ENCODE data around the gene FAM53B.

Gene FAM53B

DNA sequence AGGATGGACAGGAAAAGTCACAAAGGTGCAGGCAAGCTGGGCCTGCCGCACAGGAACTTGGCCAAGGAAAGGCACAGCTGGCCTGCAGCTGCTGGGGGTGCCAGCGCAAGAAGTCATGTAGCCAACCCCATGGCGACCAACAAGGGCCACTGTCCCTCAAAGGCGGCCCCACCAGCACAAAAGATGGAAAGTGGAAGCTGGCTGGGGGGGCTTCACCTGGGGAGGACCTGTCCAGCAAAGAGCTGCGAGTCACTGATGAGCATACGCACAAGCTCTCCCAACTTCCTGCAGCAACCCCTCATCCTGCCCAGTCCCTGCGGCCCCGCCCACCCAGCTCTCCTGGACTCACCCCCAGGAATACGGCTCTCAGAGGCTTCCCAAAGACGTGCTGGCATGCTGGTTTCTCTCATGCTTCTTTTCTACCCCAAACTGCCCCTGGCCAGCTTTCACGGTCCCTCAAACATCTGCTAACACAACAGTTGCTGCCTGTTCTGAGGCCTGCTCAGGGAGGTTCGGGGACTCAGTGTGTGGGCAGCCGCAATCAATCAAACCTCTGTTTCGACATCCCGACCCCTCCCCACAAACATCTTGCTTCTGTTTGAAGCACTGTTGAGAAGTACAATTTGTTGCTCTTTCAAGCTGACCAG is 67.6 kb downstream of the FAM53B start:
- DNase-seq: no peak

DNA sequence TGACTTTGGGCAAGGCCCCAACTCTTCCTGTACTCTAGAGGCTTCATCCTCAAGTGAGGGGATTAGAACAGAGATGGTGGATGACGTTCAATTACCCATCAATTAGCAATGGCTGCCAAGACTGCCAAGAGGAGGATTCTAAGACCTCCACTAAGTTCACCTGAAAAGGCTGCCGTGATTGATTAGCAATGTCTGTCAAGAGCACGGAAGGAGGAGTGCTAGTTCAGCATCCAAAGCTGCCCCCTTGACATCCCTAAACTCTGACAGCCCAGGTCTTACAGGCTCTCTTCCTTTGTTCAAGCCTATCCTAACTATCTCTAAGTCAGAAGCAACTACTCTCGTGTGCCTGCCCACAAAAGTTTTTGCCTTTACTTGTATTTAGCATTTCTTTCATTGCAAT is 68.4 kb downstream of the FAM53B start:
- no peak for DNase-seq

DNA sequence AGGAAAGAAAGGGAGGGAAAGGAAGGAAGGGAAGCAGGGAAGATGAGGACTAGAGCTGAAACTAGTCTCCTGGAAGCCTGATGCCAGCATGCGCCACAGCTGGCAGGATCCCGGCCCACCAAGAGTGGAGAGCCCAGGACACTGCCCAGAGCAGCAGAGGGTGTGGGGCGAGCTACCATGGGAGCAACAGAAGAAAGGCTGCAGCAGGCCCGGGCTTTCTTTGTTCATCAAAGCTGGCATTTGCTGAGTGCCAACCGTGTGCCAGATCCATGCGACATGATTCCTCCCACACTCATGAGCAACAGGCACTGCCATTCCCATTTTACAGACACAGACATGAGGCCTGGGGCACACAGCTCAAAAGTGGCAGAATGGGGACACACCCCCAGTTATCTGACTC is 68.9 kb downstream of the FAM53B start:
- DNase-seq: no peak

DNA sequence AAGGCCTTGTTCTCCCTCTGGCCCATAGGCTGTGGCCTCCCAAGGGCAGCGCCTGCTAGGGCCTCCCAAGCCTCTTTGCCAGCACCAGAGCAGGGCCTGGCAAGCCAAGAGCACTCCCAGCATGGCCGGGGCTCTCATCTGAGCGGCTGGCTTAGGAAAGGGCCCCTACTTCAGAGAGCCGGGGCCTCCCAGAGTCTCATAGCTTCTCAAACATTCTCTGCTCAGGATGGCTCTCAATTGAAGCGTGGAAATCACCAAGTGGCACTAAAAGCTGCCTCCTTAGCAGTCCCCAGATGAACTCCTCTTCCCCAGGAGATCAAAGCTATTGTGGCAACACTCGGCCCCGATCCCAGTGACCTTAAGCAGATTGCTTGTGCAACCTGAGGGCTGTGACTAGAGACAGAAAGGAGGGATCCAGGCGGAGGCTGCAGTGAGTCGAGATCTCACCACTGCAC is 69.4 kb downstream of the FAM53B start:
- DNase-seq: no peak

GRCh38 chr10:124672181-124672638 is 72.0 kb downstream of the FAM53B start:
- DNase-seq: no peak

DNA sequence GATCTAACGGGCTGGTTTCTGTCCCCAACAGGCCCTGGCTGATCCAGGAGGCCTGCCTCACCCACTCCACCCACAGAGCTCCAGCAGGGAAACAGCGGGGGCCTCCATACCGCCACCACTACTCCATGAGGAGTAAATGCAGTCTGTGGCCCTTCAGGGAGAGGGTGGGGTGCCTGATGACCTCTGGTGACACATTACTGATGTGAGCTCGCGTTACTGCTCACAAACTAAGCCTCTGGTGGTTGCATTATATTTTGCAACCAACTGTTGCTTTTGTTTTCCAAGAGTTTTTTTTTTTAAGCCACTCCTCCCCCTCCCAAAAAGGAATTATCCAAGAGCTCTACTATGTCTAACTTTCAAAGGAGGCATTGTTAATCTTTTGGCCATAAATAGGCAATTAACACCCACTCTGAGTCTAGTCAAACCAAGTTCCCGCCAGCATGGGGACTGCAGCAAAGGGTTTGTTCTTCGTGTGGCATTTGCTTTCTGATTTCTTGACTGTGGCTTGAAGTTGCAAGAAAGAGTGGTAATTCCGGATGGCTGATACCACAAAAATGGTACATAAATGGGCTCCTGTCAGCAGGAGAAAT is 72.6 kb downstream of the FAM53B start:
- no peak for DNase-seq

DNA sequence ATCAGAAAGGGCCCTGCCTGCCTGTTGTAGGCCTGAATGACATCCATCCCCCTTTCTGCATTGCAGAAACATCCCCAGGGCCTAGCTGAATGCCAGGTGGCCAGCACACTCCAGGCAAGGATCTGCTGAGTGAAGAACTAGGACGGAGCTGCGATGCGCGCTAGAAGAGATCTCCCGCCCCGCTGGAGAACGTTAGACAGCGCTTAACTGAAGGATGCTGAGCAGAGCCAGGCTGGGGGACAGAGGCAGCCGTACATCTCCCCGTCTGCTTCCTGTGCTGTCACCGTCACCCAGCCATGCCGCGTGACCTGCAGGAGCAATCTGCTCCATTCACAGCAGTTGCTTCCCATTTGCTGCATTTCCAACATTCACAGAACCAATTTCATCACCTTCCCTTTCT is 73.3 kb downstream of the FAM53B start:
- DNase-seq: no peak

DNA sequence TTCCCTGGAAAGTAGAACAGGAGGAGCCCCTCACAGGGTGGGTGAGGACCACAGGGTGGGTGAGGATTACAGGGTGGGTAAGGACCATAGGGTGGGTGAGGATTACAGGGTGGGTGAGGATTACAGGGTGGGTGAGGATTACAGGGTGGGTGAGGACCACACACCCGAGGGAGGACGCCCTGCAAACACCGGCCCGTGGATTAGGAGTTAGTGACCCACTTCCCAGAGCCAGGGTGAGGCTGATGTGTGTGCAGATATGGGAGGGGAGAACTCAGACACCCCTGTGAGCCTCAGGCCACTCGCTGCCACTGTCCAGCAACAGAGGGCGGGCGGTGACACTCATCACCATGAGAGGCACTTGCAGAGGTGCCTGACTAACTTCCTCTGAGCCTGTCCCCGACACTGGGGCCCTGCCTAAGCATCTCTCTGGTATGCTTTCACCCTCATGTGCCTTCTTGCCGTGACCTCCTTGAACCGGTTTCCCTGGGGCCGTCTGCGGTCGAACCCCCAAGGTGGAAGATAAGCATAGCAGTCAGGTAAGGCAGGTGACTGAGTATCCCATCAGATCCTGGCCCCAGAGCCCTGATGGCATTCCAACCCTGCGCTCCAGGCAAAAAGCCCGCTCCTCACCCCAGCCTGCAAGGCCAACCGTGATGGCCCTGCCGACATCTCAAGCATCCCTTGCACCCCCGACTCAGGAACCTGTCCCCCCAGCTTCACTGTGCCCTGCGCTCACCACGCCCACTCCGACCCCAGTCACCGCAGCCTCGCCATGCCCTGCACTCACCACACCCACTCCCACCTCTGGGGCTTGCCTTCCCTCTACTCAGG is 74.1 kb downstream of the FAM53B start:
- no peak for DNase-seq

DNA sequence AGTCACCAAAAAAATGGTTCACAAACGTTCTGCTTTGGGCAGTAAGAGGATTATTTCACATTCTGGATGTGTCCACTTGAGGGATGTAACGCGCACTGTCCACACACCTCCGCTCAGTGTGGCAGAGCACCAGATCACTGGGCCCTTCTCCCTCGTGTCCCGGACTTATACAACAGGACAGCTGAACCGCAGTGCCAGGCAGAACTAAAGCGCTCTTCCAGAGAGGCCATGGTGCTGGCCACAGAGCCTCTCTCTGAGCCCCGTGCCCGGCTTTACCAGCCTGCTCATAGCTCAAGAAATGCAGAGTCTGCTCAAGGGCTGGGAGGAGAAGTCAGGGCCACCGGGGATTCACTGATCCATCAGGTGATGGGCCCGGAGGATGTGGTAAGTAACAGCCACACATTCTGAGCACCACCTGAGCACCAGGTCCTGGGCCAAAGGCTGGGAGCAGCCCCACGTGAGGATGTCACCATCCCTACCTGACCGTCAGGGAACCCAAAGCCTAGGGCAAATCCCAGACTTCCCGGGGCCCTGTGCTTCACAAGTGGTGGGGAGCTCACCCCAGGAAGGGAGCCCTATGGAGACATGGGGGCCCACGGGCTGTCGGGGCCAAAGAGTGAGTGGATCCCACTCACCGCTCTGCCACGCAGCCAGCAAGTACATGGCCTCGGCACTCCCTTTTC is 74.9 kb downstream of the FAM53B start:
- DNase-seq: no peak

DNA sequence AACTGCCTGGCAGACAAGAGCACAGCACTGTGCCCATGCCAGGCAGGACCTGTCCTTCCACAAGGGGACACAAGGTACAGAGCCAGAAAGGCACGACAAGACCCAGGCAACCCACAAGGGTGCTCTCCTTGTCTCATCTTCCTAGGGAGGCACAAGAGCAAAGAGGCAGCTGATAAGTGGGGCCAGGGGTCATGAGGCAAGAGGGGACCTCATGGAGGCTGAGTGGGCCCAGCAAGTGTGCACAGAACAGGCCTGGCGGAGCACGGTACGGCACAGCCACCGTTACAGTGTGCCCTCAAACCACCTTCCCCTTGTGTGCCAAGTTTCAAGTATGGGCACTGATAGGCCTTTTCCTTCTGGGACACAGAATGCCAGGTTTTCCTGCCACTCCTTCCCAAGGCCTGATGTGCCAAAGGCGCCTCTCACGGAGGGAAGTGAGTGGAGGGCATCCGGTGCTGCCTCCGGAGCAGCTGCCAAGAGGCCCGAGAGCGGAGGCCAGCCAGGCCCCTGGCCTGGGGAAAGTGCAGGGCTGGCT is 75.6 kb downstream of the FAM53B start:
- DNase-seq: no peak

DNA sequence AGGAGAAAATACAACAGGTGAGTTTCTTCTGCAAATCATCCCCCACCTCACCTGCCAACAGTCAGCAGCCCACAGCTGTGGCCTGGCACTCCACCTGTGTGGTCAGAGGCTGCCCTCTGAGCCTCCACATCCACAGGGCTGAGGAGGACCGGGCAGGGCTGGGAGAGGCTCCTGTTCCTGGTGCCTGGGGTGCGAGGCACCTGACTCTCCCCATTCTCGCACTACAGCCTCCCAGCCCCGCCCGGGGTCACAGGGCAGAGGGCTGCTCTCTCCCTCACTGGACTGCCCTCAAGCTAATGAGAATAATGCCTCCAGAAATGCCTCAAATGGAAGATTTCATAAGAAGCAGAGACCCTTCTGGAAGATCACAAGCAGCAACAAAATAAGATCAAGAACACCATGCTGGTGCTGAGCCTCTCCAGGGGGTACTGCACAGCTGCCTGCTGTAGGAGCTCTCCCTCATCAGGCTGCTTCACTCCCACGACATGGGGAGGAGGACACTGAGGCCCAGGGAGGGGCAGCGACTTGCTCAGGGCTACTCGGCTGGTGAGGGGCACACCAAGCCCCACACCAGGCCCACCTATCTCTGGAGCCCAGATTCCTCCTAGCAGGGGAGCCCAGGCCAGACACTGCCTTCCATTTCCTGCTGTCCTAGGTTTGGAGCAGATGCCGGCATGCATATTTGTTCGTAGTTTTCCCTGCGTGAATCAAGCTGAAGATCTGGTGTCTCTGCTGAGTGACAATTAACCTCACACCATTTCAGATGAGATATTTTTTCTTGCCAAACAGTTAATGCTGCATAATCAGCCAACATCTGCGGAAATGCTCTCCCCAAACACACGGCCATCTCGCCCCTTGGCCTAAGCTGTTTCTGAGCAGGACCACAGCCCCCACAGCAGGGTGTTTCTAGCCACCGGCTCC is 76.5 kb downstream of the FAM53B start:
- no peak for DNase-seq

DNA sequence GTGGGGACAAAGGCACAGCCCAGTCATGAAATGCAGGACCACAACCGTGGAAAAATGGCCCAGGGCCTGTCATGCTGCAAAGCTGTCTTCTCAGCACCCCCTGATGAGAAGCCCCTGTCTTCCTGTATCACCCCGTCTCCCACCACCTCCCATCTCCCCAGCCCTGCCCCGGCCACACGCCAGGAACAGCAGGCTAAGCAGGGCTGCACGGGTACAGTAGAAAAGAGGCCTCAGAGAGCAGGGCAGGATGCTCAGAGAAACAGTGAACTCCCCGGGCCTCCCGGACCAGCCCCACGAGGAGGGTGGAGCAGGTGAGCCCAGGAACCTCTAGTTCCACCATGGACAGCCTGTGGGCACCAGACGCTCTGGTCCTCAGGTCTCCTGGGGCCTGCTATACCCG is 77.7 kb downstream of the FAM53B start:
- no peak for DNase-seq

GRCh38 chr10:124665980-124666379 is 78.2 kb downstream of the FAM53B start:
- no peak for DNase-seq

DNA sequence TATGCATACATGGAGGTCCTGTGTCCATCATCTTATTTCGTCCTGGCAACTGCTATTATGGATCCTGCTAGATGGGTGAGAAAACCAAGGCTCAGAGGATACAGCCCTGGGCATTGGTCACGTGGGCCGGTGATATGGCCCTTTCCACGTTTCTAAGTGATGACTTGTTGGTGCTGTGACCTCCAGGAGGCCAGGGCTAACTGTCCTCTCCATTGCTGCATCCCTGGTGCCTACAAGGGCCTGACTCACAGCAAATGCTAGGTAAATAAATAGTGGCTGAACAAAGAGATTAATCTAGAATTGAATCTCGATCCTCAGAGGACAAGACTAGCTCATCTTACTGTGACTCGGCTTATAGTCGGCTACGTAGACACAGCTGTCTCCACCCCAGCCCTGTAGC is 78.6 kb downstream of the FAM53B start:
- DNase-seq: no peak

GRCh38 chr10:124665091-124665490 is 79.1 kb downstream of the FAM53B start:
- no peak for DNase-seq

DNA sequence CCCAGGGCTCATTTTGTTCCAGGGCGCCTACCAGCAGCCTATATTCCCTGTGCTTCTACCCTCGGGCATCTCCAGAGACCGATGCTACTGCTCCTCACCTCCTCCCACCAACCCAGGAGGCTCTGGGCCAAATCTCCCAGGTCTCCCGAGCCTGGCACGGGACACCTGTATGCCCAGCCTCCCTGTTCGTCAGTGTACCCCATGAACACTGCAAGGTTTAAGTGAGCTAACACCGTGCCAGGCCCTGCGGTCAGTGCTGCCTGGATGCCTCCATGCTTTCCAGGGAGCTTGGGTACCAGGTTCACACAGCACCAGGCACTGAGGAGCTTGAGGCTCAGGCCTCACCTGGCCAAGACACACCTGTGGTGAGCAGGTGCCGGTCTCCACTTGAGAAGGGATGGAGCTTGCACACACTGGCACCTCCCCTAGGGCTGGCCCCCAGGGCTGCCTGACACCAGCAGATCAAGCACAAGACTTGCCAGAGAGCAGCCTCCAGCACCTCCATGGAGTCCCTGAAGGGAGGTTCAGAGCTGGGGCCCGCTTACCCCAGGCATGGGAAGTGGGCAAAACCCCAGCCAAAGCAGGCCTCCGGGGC is 80.3 kb downstream of the FAM53B start:
- no peak for DNase-seq

DNA sequence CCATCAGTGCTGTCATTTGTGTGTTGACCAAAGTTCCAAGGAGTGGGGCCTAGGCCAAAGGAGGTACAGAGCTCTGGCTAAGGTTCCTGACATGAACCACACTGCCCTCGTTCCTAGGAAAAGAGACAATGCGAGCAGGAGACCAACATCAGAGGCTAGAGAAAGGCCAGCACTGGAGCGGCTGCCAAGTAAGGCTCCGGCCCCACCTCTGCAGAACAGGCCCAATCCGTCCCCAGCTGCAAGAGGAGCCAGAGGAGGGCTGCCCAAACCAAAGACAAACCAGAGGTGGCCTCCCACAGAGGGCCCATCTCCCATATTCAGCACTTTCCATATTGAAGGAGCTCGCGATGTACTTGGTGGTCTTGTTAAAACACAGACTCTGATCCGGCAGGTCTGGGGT is 81.0 kb downstream of the FAM53B start:
- no peak for DNase-seq

- no peak for DNase-seq
Measured at GRCh38 chr10:124661660-124662180, 82.5 kb downstream of the FAM53B start.

GRCh38 chr10:124660404-124661125 is 83.6 kb downstream of the FAM53B start:
- no peak for DNase-seq

- no peak for DNase-seq
Measured at GRCh38 chr10:124659380-124659779, 84.8 kb downstream of the FAM53B start.

Measured in NCI-H526 treated with DMSO at 0.1 percent for 48 hours (cell line).